NK-92 treated with Interleukin-12 subunit alpha and Interleukin-12 subunit beta, amount 100 ng/mL, for 24 hours (cell line): Measurements from ENCODE around the gene TOLLIP.

ENCODE experiments used
- DNase-seq: peaks from one replicate; lab custom pipeline; 2025; lab: John Stamatoyannopoulos, UW

The TOLLIP gene

DNA sequence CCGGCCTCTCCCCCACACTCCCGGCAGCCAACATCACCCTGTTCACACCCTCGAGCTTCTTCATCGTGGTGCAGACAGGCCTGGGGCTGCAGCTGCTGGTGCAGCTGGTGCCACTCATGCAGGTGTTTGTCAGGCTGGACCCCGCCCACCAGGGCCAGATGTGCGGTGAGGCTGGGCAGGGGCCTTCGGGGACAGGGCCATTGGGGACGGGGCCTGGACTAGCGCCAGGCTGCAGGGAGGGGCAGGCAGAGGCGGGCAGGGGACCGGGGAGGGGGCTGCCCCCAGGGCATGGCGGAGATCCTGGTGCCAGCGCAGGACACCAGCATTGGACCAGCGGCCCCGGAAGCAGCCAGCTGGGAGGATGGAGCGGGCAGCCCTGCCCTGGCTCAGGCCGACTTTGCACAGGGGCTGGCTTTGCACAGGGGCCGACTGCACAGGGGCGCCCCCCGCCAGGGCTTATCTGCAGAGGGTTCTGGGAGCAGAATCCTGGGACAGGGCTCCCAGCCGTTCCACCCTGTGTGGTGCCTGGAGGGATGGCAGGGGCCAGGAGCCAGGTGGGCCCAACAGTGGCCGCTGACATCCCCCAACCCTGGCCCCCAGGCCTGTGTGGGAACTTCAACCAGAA, 77.9 kb downstream of the TOLLIP start:
- no peak for DNase-seq

- no peak for DNase-seq
These were observed 78.7 kb downstream of the TOLLIP start for GRCh38 chr11:1230456-1231395.

GRCh38 chr11:1230121-1230455, 79.3 kb downstream of the TOLLIP start:
- DNase-seq, result no peak

DNA sequence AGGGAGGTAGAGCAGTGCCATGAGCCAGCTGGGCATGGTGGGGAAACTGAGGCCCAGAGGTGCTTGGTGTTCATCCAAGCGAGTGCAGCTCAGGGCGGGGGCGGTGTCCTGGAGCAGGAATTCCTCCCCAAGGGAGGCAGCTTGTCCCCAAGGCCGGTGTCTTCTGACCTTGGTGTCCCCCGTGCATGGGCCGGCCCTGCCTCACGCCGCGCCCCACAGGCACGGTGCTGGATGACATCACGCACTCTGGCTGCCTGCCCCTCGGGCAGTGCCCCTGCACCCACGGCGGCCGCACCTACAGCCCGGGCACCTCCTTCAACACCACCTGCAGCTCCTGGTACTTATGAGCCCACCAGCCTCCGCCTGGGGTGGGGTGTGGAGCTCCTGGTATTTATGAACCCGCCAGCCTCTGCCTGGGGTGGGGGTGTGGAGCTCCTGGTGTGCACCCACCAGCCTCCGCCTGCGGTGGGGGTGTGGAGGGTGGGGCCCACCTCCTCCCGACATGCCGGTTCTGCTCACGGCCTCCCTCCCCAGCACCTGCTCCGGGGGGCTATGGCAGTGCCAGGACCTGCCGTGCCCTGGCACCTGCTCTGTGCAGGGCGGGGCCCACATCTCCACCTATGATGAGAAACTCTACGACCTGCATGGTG, 79.8 kb downstream of the TOLLIP start:
- no peak for DNase-seq

GRCh38 chr11:1228921-1229451, 80.4 kb downstream of the TOLLIP start:
- no peak for DNase-seq

GRCh38 chr11:1228101-1228821, 81.2 kb downstream of the TOLLIP start:
- no peak for DNase-seq

DNA sequence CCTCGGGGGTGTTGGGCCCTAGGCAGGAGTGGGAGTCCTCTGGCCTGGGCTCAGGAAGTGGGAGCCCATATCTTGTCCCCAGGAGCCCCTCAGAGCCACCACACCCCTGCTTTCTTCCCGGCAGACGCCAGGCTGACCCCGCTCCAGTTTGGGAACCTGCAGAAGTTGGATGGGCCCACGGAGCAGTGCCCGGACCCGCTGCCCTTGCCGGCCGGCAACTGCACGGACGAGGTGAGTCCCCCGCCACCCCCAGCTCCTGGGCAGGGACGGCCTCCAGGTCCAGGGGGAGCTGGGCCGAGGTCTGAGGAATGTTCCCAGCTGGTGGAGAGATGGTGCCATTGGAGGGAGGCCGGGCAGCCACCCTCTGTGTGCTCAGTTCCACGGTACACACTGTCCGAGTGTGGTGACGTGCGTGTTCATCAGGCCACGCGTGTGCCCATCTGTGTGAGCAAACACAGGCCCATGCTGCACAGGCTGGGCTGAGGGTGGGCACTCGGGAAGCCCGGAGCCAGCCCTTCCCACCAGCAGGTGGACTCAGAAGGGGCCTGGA, 81.8 kb downstream of the TOLLIP start:
- no peak for DNase-seq

DNA sequence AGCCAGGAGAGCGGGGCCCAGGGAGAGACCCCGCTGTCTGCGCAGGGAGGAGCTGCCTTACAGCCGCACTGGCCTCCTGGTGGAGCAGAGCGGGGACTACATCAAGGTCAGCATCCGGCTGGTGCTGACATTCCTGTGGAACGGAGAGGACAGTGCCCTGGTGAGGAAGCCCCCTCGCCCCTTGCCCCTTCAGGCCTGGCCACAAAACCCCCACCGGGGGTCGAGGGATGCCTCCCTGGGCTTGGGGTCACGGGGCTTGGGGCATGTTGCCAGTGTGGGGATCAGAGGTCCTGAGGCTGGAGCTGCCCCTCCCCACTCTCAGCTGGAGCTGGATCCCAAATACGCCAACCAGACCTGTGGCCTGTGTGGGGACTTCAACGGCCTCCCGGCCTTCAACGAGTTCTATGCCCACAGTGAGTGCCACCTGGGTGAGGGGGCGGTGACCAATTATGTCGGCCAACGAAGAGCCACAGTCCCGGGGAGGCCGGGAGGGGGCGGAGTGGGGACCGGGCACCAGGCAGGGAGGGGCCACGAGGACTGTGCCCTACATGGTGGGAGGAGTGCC, 82.4 kb downstream of the TOLLIP start:
- DNase-seq, result no peak

GRCh38 chr11:1226226-1226985, 83.0 kb downstream of the TOLLIP start:
- no peak for DNase-seq

GRCh38 chr11:1225386-1226225, 83.8 kb downstream of the TOLLIP start:
- DNase-seq, result no peak

DNA sequence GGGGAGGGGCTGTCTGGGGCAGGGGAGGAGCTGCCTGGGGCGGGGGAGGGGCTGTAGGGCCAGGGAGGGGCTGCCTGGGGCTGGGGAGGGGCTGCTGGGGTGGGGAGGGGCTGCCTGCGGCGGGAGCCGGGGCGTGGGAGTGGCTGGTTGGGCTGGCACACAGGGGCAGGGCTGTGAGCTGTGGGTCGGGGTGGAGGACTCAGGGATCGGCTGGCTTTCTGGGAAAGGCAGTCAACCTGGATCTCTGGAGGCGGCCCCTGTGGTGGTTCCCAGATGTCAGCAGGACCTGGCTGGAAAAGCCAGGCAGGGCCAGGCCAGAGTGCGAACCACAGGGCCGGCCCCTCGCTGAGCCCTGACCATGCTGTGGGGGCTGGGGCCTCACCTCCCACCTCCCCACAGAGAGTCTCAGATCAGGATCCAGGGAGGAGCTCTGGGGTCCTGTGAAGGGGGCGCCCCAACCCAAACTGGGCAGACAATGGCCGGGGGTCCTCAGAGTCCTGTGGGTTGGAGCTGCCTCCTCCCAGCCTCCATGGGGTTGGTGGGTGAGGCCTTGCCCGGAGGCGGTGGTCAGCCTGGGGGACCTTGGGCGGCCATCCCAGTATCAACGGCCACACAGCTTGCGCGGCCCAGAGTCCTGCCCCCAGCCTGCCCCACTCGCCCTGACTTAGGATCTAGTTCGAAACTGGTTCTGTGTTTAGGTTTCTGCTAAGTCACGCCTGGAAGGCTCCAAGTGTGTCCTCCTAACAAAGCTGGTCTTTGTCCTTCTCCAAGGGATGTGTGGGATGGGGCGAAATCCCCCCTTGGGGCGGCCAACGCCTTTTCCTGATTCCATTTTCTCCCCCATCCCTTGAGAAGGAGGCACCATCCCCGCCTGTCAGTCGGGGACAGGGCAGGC, 84.7 kb downstream of the TOLLIP start:
- DNase-seq, result no peak
